NB4 (cell line): ENCODE measurements around the gene NISCH.

Experiments
- DNase-seq: peaks from one replicate; pipeline ENCODE4 v3.0.0; 2010; ENCODE audit warnings: low read depth
- H3K4me3 ChIP-seq: one replicate; pipeline ENCODE4 v1.5.1; 2011; ENCODE audit warnings: mild to moderate bottlenecking, low read depth, low read length, moderate library complexity
- CTCF ChIP-seq: IDR thresholded peaks from one replicate; pipeline ENCODE4 v1.5.1; 2012; ENCODE audit warnings: low read depth, low read length
- MAX ChIP-seq: IDR thresholded peaks from 2 replicates; pipeline ENCODE4 v1.6.1; 2011; ENCODE audit warnings: low read depth, low read length
- MYC ChIP-seq: IDR thresholded peaks from 2 replicates; pipeline ENCODE4 v1.6.1; 2011; ENCODE audit warnings: low read depth, low read length
- POLR2A ChIP-seq: IDR thresholded peaks from 2 replicates; pipeline ENCODE4 v1.6.1; 2011; ENCODE audit warnings: mild to moderate bottlenecking; ENCODE audit not compliant: insufficient read length; ENCODE audit errors: extremely low read depth

NISCH gene

GRCh38 chr3:52539010-52539653, 83.7 kb downstream of the NISCH start:
- TF ChIP-seq POLR2A = no peak
- TF ChIP-seq MAX = no peak
- no peak for TF ChIP-seq CTCF
- no peak for TF ChIP-seq MYC
- peak; percentile 50 for DNase-seq
- H3K4me3 ChIP-seq = peak overlapping the region; percentile 99

DNA sequence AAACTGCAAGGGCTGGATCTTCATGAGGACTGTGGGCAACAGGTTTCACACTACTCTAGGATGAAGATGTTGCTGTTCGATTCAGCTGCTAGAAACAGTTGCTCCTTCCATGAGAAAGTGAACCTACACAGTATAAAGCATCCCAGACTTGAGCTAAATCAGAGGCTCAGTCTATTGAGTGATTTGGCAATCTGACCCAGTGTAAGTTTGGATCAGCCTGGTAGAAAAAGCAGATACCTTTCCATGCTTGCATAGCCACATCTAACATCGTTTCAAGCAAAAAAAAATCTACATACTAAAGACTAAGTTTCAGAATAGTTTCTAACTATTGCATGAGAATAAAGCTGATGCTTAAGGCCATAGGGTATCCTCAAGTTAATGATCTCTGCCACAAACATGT, 85.6 kb downstream of the NISCH start:
- H3K4me3 ChIP-seq = no peak overlapping the region
- no peak for DNase-seq
- TF ChIP-seq CTCF (no peak), MYC (no peak), POLR2A (no peak), MAX (no peak)
